CD14-positive monocyte (primary cell): ENCODE data around the gene PARK7. TPM values are rescaled to one million over a fixed set of nuclear protein-coding genes. Genes with fewer than 3 reads are reported as not detected.
A peak's percentile ranks its signal among the peaks of the same experiment; 100 is the strongest.

ENCODE experiments used
- DNase-seq, 3 donors: peaks; one replicate each; pipeline ENCODE4 v3.0.0-alpha.2; 2011 to 2022
- H2AFZ ChIP-seq: 2 replicates; pipeline ENCODE4 v1.6.0; 2012; ENCODE audit warnings: mild to moderate bottlenecking, low read depth, low read length, inconsistent platforms; ENCODE audit not compliant: insufficient read depth, poor library complexity, severe bottlenecking
- H3K27ac ChIP-seq, 2 donors: 1 replicate in 1 of 2; 2 replicates in 1 of 2; pipeline ENCODE4 v1.5.1; 2012 to 2013; ENCODE audit warnings: low read length in 2 of 2, control low read depth in 1 of 2, inconsistent platforms in 1 of 2, low read depth in 1 of 2, mild to moderate bottlenecking in 1 of 2
- H3K27me3 ChIP-seq, 2 donors: one replicate each; pipeline versions ENCODE4 v1.6.0 to v1.6.1; 2011 to 2013; ENCODE audit warnings: low read length in 2 of 2; ENCODE audit not compliant: control insufficient read depth in 2 of 2, insufficient read depth in 2 of 2
- H3K36me3 ChIP-seq, 2 donors: replicated peaks in 1 of 2; 1 replicate in 1 of 2; 2 replicates in 1 of 2; pipeline versions ENCODE4 v1.5.1 to v1.6.1; 2012 to 2013; ENCODE audit warnings: low read length in 2 of 2, control low read depth in 1 of 2, inconsistent platforms in 1 of 2, mild to moderate bottlenecking in 1 of 2; ENCODE audit not compliant: insufficient read depth in 2 of 2, control insufficient read depth in 1 of 2
- H3K4me1 ChIP-seq, 2 donors: 1 replicate in 1 of 2; 2 replicates in 1 of 2; pipeline versions ENCODE4 v1.5.1 to v1.6.1; 2012 to 2013; ENCODE audit warnings: low read length in 2 of 2, control low read depth in 1 of 2, inconsistent platforms in 1 of 2, mild to moderate bottlenecking in 1 of 2, moderate library complexity in 1 of 2; ENCODE audit not compliant: insufficient read depth in 2 of 2, control insufficient read depth in 1 of 2
- H3K4me2 ChIP-seq: replicated peaks from 2 replicates; pipeline ENCODE3; 2012; ENCODE audit warnings: low read length, moderate library complexity, mild to moderate bottlenecking; ENCODE audit not compliant: poor library complexity, severe bottlenecking; ENCODE audit errors: extremely low read depth
- H3K4me3 ChIP-seq, 3 experiments: fragments of 200-600 bp in 1 of 3; sonication (generic) in 1 of 3; replicated peaks in 1 of 3; 1 replicate in 2 of 3; 2 replicates in 1 of 3; pipeline ENCODE4 v1.5.1; 2011 to 2013; ENCODE audit warnings: low read length in 3 of 3, mild to moderate bottlenecking in 3 of 3, control low read depth in 2 of 3, low read depth in 2 of 3, inconsistent platforms in 1 of 3, moderate library complexity in 1 of 3
- H3K79me2 ChIP-seq: 2 replicates; pipeline ENCODE4 v1.6.0; 2012; ENCODE audit warnings: mild to moderate bottlenecking, control low read depth, inconsistent platforms, low read length, moderate library complexity; ENCODE audit not compliant: insufficient read depth
- H3K9ac ChIP-seq: 2 replicates; pipeline ENCODE4 v1.6.0; 2017; ENCODE audit warnings: low read length, mild to moderate bottlenecking; ENCODE audit not compliant: insufficient read depth, poor library complexity, severe bottlenecking
- H3K9me3 ChIP-seq, 2 donors: replicated peaks in 1 of 2; 1 replicate in 1 of 2; 2 replicates in 1 of 2; pipeline versions ENCODE4 v1.5.1 to v1.6.1; 2012 to 2013; ENCODE audit warnings: low read length in 2 of 2, control low read depth in 1 of 2; ENCODE audit not compliant: control insufficient read depth in 1 of 2, insufficient read depth in 1 of 2
- H4K20me1 ChIP-seq: 2 replicates; pipeline ENCODE4 v1.6.0; 2012; ENCODE audit warnings: mild to moderate bottlenecking, low read length, control low read depth, moderate library complexity; ENCODE audit not compliant: insufficient read depth
- H3K27ac Mint-ChIP-seq, 7 donors: one replicate each; pipeline ENCODE4 v1.8.0; 2020; ENCODE audit warnings: mild to moderate bottlenecking in 7 of 7, mixed read lengths in 7 of 7, moderate library complexity in 6 of 7, inconsistent platforms in 2 of 7
- H3K27me3 Mint-ChIP-seq, 3 donors: one replicate each; pipeline ENCODE4 v1.8.0; 2021 to 2022; ENCODE audit warnings: low read depth in 3 of 3, mild to moderate bottlenecking in 3 of 3, mixed read lengths in 3 of 3, moderate library complexity in 3 of 3, inconsistent platforms in 1 of 3
- H3K36me3 Mint-ChIP-seq, 2 donors: one replicate each; pipeline ENCODE4 v1.8.0; 2020; ENCODE audit warnings: mixed read lengths in 2 of 2, inconsistent platforms in 1 of 2, mild to moderate bottlenecking in 1 of 2
- H3K4me1 Mint-ChIP-seq: one replicate; pipeline ENCODE4 v1.8.0; 2020; ENCODE audit warnings: mild to moderate bottlenecking, mixed read lengths
- H3K4me3 Mint-ChIP-seq, 2 donors: one replicate each; pipeline ENCODE4 v1.8.0; 2020; ENCODE audit warnings: mild to moderate bottlenecking in 2 of 2, mixed read lengths in 2 of 2, moderate library complexity in 1 of 2
- H3K9me3 Mint-ChIP-seq, 7 donors: one replicate each; pipeline ENCODE4 v1.8.0; 2020 to 2022; ENCODE audit warnings: mixed read lengths in 7 of 7, mild to moderate bottlenecking in 6 of 7, moderate library complexity in 6 of 7, inconsistent platforms in 2 of 7
- WGBS: methylation state at CpG from one replicate; pipeline ENCODE4 v1.1.5; 2013; ENCODE audit warnings: missing lambda C conversion rate; ENCODE audit not compliant: insufficient coverage; 5-methylcytosine and 5-hydroxymethylcytosine counted together
- intact Hi-C, 2 donors: fragments of 100-400 bp; cut with micrococcal nuclease; formaldehyde crosslinking; loops; one replicate each; pipeline versions ENCODE4 v1.15.0 to v1.15.1; 2023
- polyA plus RNA-seq, 3 donors: library from polyadenylated mRNA; depleted of rRNA in 1 of 3; unstranded in 2 of 3; stranded (reverse) in 1 of 3; fragments of 300-500 nt in 2 of 3; fragments of >200 nt in 1 of 3; fragmentation: Illumina TruSeq in 2 of 3; gene quantifications; 1 replicate in 2 of 3; 2 replicates in 1 of 3; pipeline ENCODE4 v1.2.3, GENCODE V29; 2012 to 2021
- TF ChIP-seq, protein P1 (sequence below): fragments of 200-600 bp; IDR thresholded peaks from one replicate; pipeline ENCODE4 v1.8.0; 2022; ENCODE audit warnings: antibody characterized with exemption, mild to moderate bottlenecking

The PARK7 gene
- polyA plus RNA-seq, 3 donors: 116 to 391 (median 353) TPM

DNA sequence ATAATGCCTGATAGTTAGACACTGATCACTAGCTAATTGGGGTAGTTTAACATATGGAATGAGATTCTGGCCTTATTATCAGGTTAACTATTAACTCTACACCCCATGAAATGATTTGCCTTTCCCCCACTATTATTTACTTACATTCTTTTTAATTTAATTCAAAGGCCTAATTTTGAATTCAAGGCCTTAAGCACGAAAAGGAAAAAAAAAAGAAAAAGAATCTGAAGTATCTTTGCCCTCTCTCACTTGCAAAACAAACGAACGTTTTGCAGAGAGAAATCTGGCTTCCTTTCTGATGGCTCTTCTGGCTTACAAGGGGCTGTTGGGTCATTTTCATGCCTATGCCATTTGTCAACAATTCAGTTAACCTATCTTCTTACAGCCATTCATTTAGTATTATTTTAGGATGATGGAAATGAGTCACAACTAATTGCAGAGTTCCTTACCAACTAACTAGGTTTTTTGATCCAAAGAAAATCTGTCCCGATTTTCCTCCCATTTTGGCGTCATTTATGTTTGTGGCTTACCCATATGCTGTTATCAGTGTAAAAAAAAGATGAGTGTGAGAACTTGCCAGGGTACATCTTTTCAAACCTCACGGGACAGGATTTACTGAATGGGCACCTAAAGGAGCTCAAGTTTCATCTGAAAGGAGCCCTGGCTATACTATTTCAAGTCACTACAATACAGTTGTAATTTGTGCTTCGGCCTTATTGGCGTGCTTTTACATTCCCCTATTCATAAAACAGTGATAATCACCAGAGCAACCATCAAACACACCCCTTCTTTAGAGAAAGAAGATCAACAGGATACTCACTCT lies 66.4 kb downstream of the PARK7 start:
- Mint-ChIP-seq H3K4me1 (peaks cover 12% of the 10 kb centered on the region), H3K27ac (no peak overlapping the region), H3K36me3 (peaks cover 7 to 11% of the 10 kb centered on the region in 2 donors), H3K4me3 (peak overlapping the region in 1 of 2 donors; percentile 91), H3K9me3 (peaks cover 3 to 13% (median 6%) of the 10 kb centered on the region in 7 donors), H3K27me3 (peaks cover 46 to 65% (median 48%) of the 10 kb centered on the region in 3 donors)
- H3K27me3 ChIP-seq: peaks cover 28 to 63% of the 10 kb centered on the region in 2 donors
- H3K4me2 ChIP-seq: no peak overlapping the region
- no peak overlapping the region for H3K9ac ChIP-seq
- H4K20me1 ChIP-seq: no peaks in the 10 kb centered on the region
- no CpG with 5 or more reads among the region's 8 CpGs for WGBS
- DNase-seq: no peak
- H3K79me2 ChIP-seq: no peaks in the 10 kb centered on the region
- no peak overlapping the region for H3K4me3 ChIP-seq
- H3K36me3 ChIP-seq: no peaks in the 10 kb centered on the region
- intact Hi-C loops: loop anchor here in 1 of 2 donors (10.0 kb wide), 1 partner anchor 287 kb away; the partner anchor contains the start of gene SLC45A1
- no peak overlapping the region for H3K27ac ChIP-seq
- H3K4me1 ChIP-seq: peaks cover 10 to 19% of the 10 kb centered on the region in 2 donors
- H3K9me3 ChIP-seq: peaks cover 3 to 4% of the 10 kb centered on the region in 2 donors
- TF ChIP-seq, protein P1, sequence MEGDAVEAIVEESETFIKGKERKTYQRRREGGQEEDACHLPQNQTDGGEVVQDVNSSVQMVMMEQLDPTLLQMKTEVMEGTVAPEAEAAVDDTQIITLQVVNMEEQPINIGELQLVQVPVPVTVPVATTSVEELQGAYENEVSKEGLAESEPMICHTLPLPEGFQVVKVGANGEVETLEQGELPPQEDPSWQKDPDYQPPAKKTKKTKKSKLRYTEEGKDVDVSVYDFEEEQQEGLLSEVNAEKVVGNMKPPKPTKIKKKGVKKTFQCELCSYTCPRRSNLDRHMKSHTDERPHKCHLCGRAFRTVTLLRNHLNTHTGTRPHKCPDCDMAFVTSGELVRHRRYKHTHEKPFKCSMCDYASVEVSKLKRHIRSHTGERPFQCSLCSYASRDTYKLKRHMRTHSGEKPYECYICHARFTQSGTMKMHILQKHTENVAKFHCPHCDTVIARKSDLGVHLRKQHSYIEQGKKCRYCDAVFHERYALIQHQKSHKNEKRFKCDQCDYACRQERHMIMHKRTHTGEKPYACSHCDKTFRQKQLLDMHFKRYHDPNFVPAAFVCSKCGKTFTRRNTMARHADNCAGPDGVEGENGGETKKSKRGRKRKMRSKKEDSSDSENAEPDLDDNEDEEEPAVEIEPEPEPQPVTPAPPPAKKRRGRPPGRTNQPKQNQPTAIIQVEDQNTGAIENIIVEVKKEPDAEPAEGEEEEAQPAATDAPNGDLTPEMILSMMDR: no peak
- no peak overlapping the region for H2AFZ ChIP-seq

DNA sequence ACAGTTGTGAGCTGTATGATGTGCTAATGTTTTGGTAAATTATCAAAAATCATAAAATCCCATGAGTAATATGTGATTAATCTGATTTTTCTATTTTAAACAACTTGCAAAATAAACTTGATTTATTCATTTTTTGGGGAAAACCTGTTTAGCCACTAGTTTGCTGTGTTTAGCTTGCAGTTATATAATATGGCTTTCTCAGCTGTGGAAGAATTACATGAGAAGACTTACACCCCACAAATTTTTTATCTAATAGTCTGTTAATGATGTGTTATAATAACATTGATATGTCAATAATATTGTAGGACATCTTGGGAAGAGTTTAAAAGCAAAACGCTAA lies 67.0 kb downstream of the PARK7 start:
- Mint-ChIP-seq H3K4me3 (peak overlapping the region in 1 of 2 donors; percentile 4), H3K36me3 (peaks cover 7 to 11% of the 10 kb centered on the region in 2 donors), H3K9me3 (peaks cover 3 to 13% (median 6%) of the 10 kb centered on the region in 7 donors), H3K4me1 (peaks cover 15% of the 10 kb centered on the region), H3K27ac (no peak overlapping the region), H3K27me3 (peaks cover 40 to 59% (median 45%) of the 10 kb centered on the region in 3 donors)
- Histone ChIP-seq H3K9ac (no peak overlapping the region), H3K4me2 (no peak overlapping the region), H3K36me3 (no peaks in the 10 kb centered on the region), H3K79me2 (no peaks in the 10 kb centered on the region), H3K9me3 (peaks cover 3 to 4% of the 10 kb centered on the region in 2 donors), H3K4me1 (peaks cover 10 to 19% of the 10 kb centered on the region in 2 donors), H4K20me1 (no peaks in the 10 kb centered on the region), H2AFZ (no peak overlapping the region), H3K4me3 (no peak overlapping the region), H3K27ac (no peak overlapping the region), H3K27me3 (peaks cover 26 to 57% of the 10 kb centered on the region in 2 donors)
- no CpG with 5 or more reads among the region's 1 CpG for whole genome bisulfite sequencing
- TF ChIP-seq, protein P1: no peak
- intact Hi-C loops: loop anchor here in 1 of 2 donors (10.0 kb wide), 1 partner anchor 286 kb away; the partner anchor contains the start of gene SLC45A1
- no peak for DNase-seq
